ENCODE measurements around the gene MXD4. TPM values are rescaled to one million over a fixed set of nuclear protein-coding genes. Genes with fewer than 3 reads are reported as not detected.

MXD4 gene
- total and polyA plus RNA-seq, 2 of the 13 experiments (the other 11 are each of a cell fraction or from before 2014, with no cell fraction given) = 29.0 to 31.3 TPM

DNA sequence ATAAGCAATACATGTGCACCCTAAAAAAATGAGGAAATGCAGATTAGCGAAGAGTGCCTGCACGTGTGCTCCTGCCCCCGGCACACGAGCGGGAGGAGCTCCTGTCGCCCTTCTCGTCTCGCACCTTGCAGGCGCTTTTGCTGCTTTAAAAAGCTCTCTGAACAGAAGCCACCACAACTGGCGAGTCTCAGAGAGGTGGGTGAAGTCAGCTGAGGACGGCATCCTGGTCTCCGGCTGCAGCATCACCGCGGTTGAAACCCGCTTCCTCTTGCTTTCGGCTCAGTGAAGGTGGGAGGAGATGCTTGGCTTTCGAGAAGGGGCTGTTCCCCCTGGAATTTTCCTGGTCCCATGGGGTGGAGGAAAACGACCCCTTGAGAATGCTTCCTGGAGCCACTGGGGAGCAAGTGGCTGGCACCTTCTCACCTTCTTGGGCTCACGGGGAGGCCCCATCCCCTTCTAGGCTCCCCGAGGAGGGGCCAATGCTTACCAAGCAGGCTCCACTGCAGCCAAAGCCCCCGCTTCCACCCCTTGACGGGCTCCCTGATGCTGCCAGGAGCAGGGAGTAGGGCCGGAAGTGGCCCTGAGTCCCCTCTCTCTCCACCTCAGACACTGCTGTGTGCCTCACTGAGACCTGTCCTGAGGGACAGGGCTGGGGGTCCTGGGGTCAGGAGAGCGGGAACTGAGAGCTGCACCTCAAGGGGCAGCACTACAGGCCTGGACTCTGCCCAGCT is 29.2 kb upstream of the MXD4 start:
- Histone ChIP-seq H3K36me3 (replicated peaks in 1 of 2; ENCODE audit: control insufficient read depth in 1 of 2, insufficient read depth in 2 of 2, low read length in 2 of 2) (no peaks in the 10 kb centered on the region), H3K9ac (ENCODE audit: insufficient read depth, low read depth, low read length) (no peak overlapping the region), H3K9me3 (ENCODE audit: low read length) (no peaks in the 10 kb centered on the region), H3K79me2 (ENCODE audit: insufficient read depth, low read length) (no peaks in the 10 kb centered on the region), H2AFZ (ENCODE audit: low read length) (no peak overlapping the region), H3K4me1 (ENCODE audit: insufficient read depth, low read length) (0 out of 2 replicates have a peak, but pooled peaks cover 2% of the 10 kb centered on the region), H3K27ac (ENCODE audit: extremely low read length, insufficient read depth, low read length) (no peak overlapping the region), H3K4me3 (replicated peaks in 1 of 3; ENCODE audit: insufficient read depth in 1 of 3, low read depth in 2 of 3, low read length in 3 of 3) (no peak overlapping the region), H3K4me2 (ENCODE audit: low read depth, low read length) (no peak overlapping the region), H4K20me1 (ENCODE audit: insufficient read depth, low read length) (no peaks in the 10 kb centered on the region), H3K27me3 (ENCODE audit: control insufficient read depth in 1 of 2, insufficient read depth in 2 of 2, low read length in 2 of 2) (peaks cover 4 to 57% of the 10 kb centered on the region in 2 experiments; a peak in 4 of 5 replicates)
- POLR2A ChIA-PET = no interaction called here
- FAIRE-seq (no peak), DNase-seq (ENCODE audit: low spot score) (no peak), ATAC-seq (no peak)
- in situ Hi-C loops (cut with HindIII; ENCODE audit: extremely low pct_ligation_motif_present, low pct_unique_long_range_greater_than_20kb) = no loop called here
- intact Hi-C loops (cut with micrococcal nuclease; ENCODE audit: unreplicated experiment) = no loop called here
- WGBS (ENCODE audit: low lambda C conversion rate) = 27% methylated on average over 17 of the region's 24 CpGs
- CTCF ChIA-PET (ENCODE audit: low intra/inter-chr PET ratio, low total read pairs) = no interaction called here
- no TSS peak for BruUV-seq (replicated peaks)
- TF ChIP-seq U2AF2 (IDR thresholded peaks at IDR 0.05; ENCODE audit: low read depth, low read length) = no peak
- TF ChIP-seq, protein P1, sequence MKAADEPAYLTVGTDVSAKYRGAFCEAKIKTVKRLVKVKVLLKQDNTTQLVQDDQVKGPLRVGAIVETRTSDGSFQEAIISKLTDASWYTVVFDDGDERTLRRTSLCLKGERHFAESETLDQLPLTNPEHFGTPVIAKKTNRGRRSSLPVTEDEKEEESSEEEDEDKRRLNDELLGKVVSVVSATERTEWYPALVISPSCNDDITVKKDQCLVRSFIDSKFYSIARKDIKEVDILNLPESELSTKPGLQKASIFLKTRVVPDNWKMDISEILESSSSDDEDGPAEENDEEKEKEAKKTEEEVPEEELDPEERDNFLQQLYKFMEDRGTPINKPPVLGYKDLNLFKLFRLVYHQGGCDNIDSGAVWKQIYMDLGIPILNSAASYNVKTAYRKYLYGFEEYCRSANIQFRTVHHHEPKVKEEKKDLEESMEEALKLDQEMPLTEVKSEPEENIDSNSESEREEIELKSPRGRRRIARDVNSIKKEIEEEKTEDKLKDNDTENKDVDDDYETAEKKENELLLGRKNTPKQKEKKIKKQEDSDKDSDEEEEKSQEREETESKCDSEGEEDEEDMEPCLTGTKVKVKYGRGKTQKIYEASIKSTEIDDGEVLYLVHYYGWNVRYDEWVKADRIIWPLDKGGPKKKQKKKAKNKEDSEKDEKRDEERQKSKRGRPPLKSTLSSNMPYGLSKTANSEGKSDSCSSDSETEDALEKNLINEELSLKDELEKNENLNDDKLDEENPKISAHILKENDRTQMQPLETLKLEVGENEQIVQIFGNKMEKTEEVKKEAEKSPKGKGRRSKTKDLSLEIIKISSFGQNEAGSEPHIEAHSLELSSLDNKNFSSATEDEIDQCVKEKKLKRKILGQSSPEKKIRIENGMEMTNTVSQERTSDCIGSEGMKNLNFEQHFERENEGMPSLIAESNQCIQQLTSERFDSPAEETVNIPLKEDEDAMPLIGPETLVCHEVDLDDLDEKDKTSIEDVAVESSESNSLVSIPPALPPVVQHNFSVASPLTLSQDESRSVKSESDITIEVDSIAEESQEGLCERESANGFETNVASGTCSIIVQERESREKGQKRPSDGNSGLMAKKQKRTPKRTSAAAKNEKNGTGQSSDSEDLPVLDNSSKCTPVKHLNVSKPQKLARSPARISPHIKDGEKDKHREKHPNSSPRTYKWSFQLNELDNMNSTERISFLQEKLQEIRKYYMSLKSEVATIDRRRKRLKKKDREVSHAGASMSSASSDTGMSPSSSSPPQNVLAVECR (CRISPR knock-in tag; IDR thresholded peaks at IDR 0.05; ENCODE audit: borderline replicate concordance) = no peak
- no peak for TF ChIP-seq JUN (CRISPR knock-in tag; IDR thresholded peaks at IDR 0.05)
- TF ChIP-seq, protein P2, sequence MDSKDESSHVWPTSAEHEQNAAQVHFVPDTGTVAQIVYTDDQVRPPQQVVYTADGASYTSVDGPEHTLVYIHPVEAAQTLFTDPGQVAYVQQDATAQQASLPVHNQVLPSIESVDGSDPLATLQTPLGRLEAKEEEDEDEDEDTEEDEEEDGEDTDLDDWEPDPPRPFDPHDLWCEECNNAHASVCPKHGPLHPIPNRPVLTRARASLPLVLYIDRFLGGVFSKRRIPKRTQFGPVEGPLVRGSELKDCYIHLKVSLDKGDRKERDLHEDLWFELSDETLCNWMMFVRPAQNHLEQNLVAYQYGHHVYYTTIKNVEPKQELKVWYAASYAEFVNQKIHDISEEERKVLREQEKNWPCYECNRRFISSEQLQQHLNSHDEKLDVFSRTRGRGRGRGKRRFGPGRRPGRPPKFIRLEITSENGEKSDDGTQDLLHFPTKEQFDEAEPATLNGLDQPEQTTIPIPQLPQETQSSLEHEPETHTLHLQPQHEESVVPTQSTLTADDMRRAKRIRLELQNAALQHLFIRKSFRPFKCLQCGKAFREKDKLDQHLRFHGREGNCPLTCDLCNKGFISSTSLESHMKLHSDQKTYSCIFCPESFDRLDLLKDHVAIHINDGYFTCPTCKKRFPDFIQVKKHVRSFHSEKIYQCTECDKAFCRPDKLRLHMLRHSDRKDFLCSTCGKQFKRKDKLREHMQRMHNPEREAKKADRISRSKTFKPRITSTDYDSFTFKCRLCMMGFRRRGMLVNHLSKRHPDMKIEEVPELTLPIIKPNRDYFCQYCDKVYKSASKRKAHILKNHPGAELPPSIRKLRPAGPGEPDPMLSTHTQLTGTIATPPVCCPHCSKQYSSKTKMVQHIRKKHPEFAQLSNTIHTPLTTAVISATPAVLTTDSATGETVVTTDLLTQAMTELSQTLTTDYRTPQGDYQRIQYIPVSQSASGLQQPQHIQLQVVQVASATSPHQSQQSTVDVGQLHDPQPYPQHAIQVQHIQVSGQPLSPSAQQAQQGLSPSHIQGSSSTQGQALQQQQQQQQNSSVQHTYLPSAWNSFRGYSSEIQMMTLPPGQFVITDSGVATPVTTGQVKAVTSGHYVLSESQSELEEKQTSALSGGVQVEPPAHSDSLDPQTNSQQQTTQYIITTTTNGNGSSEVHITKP (CRISPR knock-in tag; IDR thresholded peaks at IDR 0.05; ENCODE audit: low read depth) = no peak
- TF ChIP-seq XBP1 (CRISPR knock-in tag; IDR thresholded peaks at IDR 0.05) = no peak
- TF ChIP-seq, protein P3, sequence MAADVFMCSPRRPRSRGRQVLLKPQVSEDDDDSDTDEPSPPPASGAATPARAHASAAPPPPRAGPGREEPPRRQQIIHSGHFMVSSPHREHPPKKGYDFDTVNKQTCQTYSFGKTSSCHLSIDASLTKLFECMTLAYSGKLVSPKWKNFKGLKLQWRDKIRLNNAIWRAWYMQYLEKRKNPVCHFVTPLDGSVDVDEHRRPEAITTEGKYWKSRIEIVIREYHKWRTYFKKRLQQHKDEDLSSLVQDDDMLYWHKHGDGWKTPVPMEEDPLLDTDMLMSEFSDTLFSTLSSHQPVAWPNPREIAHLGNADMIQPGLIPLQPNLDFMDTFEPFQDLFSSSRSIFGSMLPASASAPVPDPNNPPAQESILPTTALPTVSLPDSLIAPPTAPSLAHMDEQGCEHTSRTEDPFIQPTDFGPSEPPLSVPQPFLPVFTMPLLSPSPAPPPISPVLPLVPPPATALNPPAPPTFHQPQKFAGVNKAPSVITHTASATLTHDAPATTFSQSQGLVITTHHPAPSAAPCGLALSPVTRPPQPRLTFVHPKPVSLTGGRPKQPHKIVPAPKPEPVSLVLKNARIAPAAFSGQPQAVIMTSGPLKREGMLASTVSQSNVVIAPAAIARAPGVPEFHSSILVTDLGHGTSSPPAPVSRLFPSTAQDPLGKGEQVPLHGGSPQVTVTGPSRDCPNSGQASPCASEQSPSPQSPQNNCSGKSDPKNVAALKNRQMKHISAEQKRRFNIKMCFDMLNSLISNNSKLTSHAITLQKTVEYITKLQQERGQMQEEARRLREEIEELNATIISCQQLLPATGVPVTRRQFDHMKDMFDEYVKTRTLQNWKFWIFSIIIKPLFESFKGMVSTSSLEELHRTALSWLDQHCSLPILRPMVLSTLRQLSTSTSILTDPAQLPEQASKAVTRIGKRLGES (CRISPR knock-in tag; IDR thresholded peaks at IDR 0.05; ENCODE audit: borderline replicate concordance) = no peak
- TF ChIP-seq BORCS8-MEF2B (CRISPR knock-in tag; IDR thresholded peaks at IDR 0.05) = no peak
- TF ChIP-seq ZFP41 (CRISPR knock-in tag; IDR thresholded peaks at IDR 0.05; ENCODE audit: borderline replicate concordance) = no peak
- no peak for TF ChIP-seq PRPF4 (IDR thresholded peaks at IDR 0.05; ENCODE audit: low read depth, low read length, poor library complexity, severe bottlenecking)

Measured in HepG2 (cell line).